GM19240 (cell line): ENCODE results near the gene KCNS3.
A peak's percentile ranks its signal among the peaks of the same experiment; 100 is the strongest.

Experiments used
- DNase-seq: peaks from one replicate; pipeline ENCODE4 v3.0.0; 2011; ENCODE audit warnings: low spot score; ENCODE audit not compliant: insufficient read length

KCNS3 gene

GRCh38 chr2:17877811-17878280, 621 bp upstream of the KCNS3 start:
- DNase-seq: no peak

GRCh38 chr2:17879137-17879912, 858 bp downstream of the KCNS3 start:
- DNase-seq: no peak

GRCh38 chr2:17879913-17880274, 1.4 kb downstream of the KCNS3 start:
- no peak for DNase-seq

- no peak for DNase-seq
These were observed 14.5 kb downstream of the KCNS3 start for GRCh38 chr2:17892770-17893534.

- DNase-seq: no peak
These were observed 15.5 kb downstream of the KCNS3 start for GRCh38 chr2:17894005-17894404.

- DNase-seq: no peak
These were observed 16.1 kb downstream of the KCNS3 start for GRCh38 chr2:17894556-17894955.

- no peak for DNase-seq
These were observed 21.4 kb downstream of the KCNS3 start for GRCh38 chr2:17899871-17900270.

GRCh38 chr2:17901246-17901645, 22.8 kb downstream of the KCNS3 start:
- no peak for DNase-seq

- no peak for DNase-seq
These were observed 32.5 kb downstream of the KCNS3 start for GRCh38 chr2:17910980-17911379.

GRCh38 chr2:17911491-17912260, 33.2 kb downstream of the KCNS3 start:
- no peak for DNase-seq

- peak; percentile 25 for DNase-seq
These were observed 33.8 kb downstream of the KCNS3 start for GRCh38 chr2:17912266-17912691.

- DNase-seq: no peak
These were observed 36.6 kb downstream of the KCNS3 start for GRCh38 chr2:17915099-17915498.

GRCh38 chr2:17915811-17916518, 37.5 kb downstream of the KCNS3 start:
- no peak for DNase-seq

GRCh38 chr2:17916584-17916983, 38.1 kb downstream of the KCNS3 start:
- no peak for DNase-seq

GRCh38 chr2:17918789-17919188, 40.3 kb downstream of the KCNS3 start:
- no peak for DNase-seq

- no peak for DNase-seq
These were observed 52.3 kb downstream of the KCNS3 start for GRCh38 chr2:17930773-17931172.

- DNase-seq: no peak
These were observed 54.8 kb downstream of the KCNS3 start for GRCh38 chr2:17933256-17933655.

GRCh38 chr2:17934721-17935120, 56.3 kb downstream of the KCNS3 start:
- DNase-seq: no peak

GRCh38 chr2:17935242-17935885, 56.9 kb downstream of the KCNS3 start:
- no peak for DNase-seq

GRCh38 chr2:17936599-17936998, 58.1 kb downstream of the KCNS3 start:
- DNase-seq: no peak
